Islet of Langerhans (tissue), 1 donor: ENCODE measurements around the gene SH3PXD2A.

Source experiments
- FAIRE-seq: peaks from one replicate; lab custom pipeline; 2011; peaks lifted over from hg19 to GRCh38; lab: Jason Lieb, UNC

The SH3PXD2A gene

DNA sequence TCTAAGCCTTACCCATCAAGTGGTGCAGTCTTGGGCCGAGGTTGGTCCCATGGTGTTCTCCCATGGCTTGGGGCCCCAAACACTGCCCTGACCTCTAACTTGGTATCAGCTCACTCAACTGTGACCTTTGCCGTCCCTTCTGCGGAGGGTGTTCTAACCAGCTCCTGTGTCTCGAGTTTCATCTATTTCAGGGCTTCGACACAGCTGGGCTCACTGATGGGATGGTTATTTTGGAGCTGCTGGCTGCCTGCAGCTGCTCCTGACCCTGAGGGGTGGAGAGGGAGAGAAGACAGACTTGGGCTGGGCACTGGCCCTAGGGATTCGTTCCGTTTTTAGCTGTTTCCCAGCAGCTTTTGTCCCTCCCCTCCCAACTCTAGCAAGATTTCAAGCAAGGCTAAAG, 274.9 kb downstream of the SH3PXD2A start:
- FAIRE-seq: no peak

GRCh38 chr10:103580011-103580410, 275.4 kb downstream of the SH3PXD2A start:
- no peak for FAIRE-seq

DNA sequence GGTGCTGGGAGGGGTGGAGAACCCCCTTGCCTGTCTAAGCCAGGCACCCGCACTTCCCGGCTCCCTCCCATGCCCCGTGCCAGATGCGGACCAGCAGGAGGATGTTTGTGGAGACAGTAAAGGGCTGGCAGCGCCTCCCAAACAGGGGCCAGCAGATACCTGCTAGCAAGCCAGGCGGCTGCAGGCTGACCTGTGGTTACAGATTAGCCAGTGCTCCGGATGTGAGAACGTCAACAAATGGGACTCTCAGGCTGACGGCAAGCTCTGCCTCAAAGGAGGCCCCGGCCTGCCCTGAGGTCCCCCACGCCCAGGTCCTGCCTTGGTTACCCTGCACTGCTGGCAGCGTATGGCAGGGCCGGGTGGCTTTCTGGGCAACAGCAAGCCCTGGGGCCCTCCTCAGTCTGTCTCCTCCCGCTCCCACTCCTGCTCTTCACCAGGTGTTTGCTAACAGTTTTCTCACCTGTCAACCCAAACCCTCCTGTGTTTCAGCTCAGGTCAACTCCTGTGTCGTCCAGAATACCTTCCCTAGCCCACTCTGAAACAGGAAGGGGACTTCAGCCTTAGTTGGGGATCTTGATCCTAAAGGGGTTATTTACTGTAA, 276.5 kb downstream of the SH3PXD2A start:
- FAIRE-seq: peak; percentile 85

DNA sequence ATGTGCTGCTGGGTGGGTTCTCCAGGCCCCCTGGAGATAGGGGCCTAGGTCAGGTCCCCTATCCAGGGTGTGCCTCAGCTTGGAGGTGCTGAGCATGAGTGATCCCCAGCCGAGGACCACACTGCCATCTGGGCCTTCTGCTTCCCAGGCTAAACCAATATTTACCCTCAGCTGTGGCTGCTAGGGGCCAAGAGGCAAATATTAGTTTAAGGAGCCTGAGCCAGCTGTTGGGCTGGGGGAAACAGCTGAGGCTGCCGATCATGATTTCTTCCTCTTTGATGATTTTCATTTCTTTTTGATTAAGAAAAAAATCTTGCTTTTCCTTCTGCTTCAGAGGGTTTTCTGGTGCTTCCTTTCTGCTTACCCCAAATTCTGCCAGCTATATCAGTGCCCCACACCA, 278.5 kb downstream of the SH3PXD2A start:
- peak; percentile 98 for FAIRE-seq

DNA sequence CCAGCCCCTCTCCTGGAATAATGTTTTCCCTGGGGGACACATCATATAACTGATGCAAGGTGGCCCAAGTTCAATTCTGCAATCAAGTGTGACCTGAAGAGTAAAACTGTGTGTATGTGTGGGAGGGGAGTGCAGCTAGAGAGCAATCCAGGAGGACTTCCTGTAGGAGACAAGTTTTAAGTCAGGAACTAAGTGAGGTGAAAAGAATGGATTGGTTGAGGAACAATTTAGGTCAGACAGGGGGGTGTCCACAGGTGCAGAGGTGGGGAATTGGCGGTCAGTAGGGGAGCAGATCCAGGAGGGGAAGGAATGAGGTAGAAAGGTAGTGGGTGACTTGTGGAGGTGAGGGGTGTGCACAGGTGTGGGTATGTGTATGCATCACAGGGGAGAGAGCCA, 279.3 kb downstream of the SH3PXD2A start:
- no peak for FAIRE-seq

DNA sequence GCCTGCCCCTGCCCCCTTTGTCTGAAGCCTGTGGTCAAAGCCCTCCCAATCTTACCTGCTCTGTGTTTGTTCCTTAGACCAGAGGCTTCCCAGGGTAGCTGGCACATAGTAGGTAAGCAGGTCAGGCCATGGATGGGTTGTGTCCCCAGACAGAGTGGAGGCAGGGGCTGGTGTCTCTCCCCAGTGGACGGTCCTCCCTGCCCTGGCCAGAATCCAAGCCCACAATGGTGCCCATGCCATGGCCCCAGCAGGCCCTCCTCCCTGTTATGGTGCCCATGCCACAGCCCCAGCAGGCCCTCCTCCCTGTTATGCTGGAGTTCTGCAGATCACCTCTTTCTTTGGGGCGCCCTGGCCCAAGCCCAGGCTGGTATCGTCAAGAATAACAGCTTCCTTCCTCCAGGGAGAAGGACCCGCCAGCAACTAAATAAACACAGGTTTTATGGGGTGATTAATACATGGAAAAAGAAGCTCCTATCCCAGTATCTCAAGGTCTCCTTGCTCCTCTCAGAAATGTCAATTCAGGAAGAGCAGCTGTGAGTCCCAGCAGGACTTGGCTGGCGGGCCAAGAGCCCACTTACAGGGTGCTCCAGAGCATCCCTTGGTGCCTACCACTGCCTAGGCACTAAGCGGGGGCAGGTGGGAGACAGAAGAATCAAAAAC, 279.8 kb downstream of the SH3PXD2A start:
- FAIRE-seq: peak; percentile 24

DNA sequence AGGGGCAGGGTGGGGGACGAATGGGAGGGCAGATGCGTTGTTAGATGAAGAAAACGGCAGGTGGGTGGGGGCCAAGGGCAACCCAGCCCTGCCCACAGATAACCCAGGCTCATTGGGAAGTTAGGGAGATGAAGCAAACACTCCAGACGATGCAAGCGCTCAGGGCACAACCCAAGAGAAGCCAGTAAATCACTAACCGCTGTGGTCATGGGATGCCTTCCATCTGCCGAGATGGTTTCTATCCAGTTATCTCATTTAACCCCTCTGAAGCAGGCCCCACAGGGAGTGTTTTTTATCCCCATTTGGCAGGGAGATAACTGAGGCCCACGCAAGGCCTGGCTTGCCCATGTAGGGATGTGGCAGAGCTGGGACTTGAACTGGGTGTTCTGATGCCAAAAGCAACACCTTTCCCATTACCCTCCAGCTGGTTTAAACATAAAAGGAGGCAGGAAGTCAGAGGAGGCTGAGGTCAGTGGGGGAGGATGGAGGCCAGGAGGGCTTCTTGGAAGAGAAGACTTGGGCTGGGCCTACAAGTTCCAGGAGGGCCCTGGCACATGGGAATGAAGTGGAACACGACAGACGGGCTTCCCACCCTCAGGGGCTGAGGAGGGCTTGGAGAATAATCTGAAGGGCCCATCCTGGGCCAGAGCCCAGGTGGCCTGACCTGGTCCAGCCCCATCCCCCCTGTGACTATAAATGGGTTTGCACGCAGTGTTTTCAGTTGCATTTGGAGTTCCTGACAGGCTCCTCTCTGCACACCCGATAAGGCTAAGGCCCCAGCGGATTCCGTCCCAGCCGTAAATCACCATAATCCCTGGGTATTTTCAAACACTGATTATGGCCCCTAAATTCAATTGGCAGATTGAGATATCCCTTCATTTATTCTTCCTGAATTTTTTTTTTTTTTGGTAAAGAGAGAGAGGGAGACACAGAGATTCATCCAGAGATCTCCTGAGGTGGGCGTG, 281.0 kb downstream of the SH3PXD2A start:
- FAIRE-seq: no peak

DNA sequence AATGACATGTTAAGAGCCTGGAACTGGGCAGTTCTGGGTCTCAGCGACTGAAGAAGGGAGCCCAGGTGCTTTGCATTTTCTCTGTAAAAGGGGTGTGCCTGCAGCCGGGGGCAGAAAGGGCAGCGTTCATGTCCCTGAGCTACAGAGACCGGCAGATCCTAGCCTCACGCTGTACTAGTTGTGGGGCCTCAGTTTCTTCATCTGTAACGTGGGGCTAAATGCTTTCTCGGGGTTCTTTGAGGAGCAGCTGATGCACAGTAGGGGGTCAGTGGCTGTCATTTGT, 282.2 kb downstream of the SH3PXD2A start:
- no peak for FAIRE-seq

DNA sequence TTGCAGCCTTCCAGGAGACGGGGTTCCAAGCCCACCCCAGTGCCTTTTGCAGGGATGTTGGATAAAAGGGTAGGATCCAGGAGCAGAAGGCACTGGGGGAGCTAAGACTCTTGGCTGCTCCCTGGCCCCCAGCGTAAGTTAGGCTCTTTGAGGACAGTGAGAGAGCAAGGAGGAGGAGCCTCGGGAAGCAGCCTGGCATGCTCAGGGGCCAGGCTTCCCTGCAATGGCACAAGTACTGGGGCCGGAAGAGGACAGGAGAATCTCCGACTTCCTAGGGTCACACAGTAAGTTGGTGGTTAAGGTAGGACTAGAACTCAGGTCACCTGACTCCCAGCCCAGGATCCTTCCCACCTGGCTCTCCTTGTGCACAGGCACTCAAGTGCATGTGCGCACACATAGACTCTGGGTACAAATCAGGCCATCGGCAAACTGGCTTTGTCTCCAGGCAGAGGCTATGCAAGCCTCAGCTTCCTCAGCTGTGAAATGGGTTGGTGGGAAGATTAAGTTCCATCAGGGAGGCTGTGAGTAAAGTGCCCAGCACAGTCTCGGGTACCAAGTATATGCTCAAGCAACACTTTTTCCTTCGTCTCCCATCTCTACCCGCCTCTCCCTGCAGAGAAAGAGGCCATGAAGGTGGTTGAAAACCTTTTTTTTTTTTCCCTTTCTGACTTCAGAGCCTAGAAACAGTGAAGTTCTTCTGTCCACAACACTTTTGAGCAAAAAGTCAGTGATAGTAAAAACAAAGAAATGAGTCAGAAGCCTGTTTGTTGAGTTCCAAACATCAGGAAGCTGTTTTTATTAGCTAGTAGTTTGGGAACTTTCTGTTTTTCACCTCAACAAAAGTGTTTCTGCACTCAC, 282.8 kb downstream of the SH3PXD2A start:
- FAIRE-seq: no peak

DNA sequence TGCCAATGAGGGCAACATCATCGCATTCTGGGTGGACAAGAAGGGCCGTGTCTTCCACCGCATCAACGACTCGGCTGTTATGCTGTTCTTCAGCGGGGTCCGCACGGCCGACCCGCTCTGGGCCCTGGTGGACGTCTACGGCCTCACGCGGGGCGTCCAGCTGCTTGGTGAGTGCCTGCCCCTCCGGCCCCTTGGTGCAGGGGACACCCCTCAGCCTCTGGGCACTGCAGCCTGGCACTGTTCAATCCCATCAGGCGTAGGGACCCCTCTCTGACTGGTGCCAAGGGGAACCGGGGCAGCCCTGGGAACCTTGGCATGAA, 283.8 kb downstream of the SH3PXD2A start:
- no peak for FAIRE-seq

DNA sequence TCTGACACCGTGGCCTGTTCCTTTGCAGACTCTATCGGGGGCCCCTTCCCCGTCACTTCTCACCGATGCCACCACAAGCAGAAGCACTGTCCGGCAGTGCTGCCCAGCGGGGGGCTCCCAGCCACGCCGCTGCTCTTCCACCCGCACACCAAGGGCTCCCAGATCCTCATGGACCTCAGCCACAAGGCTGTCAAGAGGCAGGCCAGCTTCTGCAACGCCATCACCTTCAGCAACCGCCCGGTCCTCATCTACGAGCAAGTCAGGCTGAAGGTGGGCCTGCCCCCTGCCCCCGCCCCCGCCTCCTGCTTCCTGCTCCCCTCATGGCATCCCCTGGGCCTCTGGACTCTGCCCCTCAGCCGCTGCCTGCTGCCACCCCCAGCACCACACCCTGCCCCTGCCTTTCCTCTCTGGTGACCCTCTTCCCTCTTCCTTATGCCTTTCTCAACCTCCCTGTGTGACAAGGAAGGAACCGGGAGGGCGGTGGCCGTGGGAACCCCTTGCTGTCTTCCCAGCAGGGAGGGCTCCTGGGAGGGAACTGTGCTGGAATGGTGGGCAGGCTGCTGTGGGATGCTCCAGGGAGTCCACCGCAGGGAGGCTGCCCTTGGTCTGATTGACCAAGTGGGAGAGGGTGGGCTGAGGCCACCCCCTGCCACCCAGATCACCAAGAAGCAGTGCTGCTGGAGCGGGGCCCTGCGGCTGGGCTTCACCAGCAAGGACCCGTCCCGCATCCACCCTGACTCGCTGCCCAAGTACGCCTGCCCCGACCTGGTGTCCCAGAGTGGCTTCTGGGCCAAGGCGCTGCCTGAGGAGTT, 284.3 kb downstream of the SH3PXD2A start:
- FAIRE-seq: no peak

GRCh38 chr10:103569896-103570295, 285.5 kb downstream of the SH3PXD2A start:
- no peak for FAIRE-seq

GRCh38 chr10:103568505-103568904, 286.9 kb downstream of the SH3PXD2A start:
- FAIRE-seq: no peak

GRCh38 chr10:103566536-103566935, 288.8 kb downstream of the SH3PXD2A start:
- no peak for FAIRE-seq

- no peak for FAIRE-seq
These were observed 290.4 kb downstream of the SH3PXD2A start for GRCh38 chr10:103564776-103565520.

GRCh38 chr10:103564116-103564501, 291.3 kb downstream of the SH3PXD2A start:
- no peak for FAIRE-seq

DNA sequence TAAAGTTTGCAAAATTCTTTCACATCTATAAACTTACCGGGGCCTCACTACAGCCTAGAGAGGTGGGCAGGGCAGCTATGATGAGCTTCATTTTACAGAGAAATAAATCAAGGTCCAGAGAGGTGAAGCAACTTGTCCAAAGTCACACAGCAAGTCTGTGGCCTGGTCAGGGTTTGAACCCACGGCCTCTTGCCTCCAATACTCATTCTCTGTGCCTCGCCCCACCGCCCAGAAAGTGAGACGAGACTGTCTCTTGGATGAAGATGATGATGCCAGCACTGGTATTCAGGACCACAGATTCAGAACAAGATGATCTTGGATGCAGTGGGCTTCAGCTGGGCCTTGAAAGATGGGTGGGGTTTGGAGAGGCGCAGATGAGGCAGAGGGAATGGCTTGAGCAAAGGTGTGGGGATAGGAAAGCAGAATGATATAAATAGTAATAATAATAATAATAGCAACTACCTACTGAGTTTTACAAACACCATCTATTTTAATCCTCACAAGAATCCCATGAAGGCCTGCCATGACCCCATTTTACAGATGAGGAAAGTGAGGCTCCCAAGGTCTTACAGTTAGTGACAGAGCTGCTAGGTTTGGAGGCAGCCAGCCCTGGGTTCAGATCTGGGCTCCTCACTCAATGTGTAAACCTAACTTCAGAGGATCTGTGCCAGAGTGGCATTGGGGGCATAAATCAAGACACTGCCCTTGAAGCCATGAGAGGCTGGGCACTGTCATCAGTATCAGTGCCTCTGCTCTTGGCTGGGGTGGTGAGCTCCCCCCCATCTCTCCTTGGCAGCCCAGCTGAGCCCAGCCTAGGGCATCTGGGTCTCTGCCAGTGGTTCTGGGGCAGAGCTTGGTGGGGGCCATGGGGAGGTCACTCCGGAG, 291.9 kb downstream of the SH3PXD2A start:
- FAIRE-seq: no peak

DNA sequence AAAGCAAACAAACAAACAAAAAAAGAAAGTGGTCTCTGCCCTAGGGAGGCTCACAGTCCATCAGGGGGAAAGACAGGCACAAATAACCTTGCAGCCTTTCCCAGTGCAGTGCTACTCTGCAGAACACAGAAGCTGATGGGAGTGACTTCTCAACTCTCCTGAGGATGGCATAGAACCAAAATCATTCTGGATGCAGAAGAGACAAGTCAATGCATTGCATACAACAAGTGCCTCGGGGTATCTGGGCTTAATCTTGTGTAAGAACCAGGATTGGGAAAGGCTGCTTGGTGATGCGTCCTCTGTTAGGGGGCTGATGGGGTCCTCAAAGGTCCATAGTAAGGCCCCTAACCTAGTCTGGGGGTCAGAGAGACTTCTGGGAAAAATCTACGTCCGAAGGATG, 293.0 kb downstream of the SH3PXD2A start:
- no peak for FAIRE-seq

- no peak for FAIRE-seq
These were observed 294.5 kb downstream of the SH3PXD2A start for GRCh38 chr10:103560886-103561285.

GRCh38 chr10:103559776-103560175, 295.6 kb downstream of the SH3PXD2A start:
- no peak for FAIRE-seq
